ENCODE measurements around the gene NHERF1. TPM values are rescaled to one million over a fixed set of nuclear protein-coding genes. Genes with fewer than 3 reads are reported as not detected.
A peak's percentile ranks its signal among the peaks of the same experiment; 100 is the strongest.

NHERF1 gene
- total RNA-seq, 1 experiment from 2014 or later, result 75.0 TPM

DNA sequence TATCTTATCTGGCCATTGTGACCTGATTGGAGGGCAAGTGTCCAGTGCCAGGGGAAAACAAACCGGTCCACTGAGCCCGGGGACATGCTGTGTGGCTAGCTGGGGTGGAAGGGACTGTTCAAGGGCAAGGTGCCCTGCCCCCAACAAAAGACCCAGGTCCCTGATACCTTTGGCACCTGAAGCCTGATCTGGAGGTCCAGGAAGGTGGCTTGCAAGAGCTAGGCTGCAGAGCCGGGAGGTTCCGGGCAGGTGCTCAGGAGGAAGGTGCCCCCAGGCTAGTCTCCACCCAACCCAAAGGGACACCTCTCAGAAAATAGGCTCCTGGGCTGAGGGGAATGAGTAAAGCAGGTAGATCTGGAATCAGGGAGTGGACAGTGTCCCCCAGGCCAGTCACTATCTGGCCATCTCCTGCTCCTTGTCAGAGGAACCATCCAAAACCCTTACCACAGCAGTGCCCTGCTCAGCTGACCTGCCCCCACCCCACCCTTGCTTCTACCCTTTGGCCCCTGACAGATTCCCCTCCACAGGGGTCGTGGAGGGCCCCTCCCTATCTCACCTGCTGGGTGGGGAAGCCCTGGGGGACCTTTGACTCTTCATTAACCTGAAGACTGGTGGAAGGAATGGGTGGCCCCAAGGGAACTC is 21.5 kb downstream of the NHERF1 start:
- DNase-seq, result no peak
- Histone ChIP-seq H3K79me2 (ENCODE audit: low read length) (peaks cover 10% of the 10 kb centered on the region), H4K20me1 (ENCODE audit: low read length) (no peaks in the 10 kb centered on the region), H3K36me3 (ENCODE audit: low read depth, low read length) (peaks cover 35% of the 10 kb centered on the region), H3K9ac (ENCODE audit: low read length) (no peak overlapping the region), H3F3A (ENCODE audit: low read length, unreplicated experiment) (no peaks in the 10 kb centered on the region), H3K9me2 (replicated peaks; ENCODE audit: low read length) (no peaks in the 10 kb centered on the region), H3K27me3 (ENCODE audit: low read length) (no peaks in the 10 kb centered on the region), H3K4me1 (ENCODE audit: insufficient read depth, low read length) (peaks cover under 1% of the 10 kb centered on the region; the same call in 1 of the 2 replicates), H3K4me3 (ENCODE audit: low read length) (no peak overlapping the region), H2AFZ (ENCODE audit: low read length) (no peak overlapping the region), H3K9me3 (ENCODE audit: low read length) (no peaks in the 10 kb centered on the region), H3K27ac (ENCODE audit: low read length) (no peak overlapping the region), H3K4me2 (ENCODE audit: low read length) (no peak overlapping the region)
- POLR2A ChIA-PET (ENCODE audit: unreplicated experiment), result no interaction called here
- CTCF ChIA-PET, result interaction anchor here (0.9 to 2.7 kb wide), 5 partner anchors 20 to 114 kb away, joined by 4 to 29 read pairs (median 5); no protein-coding TSS in a partner anchor
- no peak for ATAC-seq
- no TSS peak for BruUV-seq (replicated peaks)
- intact Hi-C loops (cut with micrococcal nuclease), result loop anchor here (1.0 kb wide), 2 partner anchors 26 to 113 kb away; no protein-coding TSS in a partner anchor
- TF ChIP-seq EZH2phosphoT487 (IDR thresholded peaks at IDR 0.05; ENCODE audit: borderline replicate concordance, low read length) (no peak), EZH2 (IDR thresholded peaks at IDR 0.05; ENCODE audit: low read length, unreplicated experiment) (no peak)
- TF ChIP-seq, protein P1, sequence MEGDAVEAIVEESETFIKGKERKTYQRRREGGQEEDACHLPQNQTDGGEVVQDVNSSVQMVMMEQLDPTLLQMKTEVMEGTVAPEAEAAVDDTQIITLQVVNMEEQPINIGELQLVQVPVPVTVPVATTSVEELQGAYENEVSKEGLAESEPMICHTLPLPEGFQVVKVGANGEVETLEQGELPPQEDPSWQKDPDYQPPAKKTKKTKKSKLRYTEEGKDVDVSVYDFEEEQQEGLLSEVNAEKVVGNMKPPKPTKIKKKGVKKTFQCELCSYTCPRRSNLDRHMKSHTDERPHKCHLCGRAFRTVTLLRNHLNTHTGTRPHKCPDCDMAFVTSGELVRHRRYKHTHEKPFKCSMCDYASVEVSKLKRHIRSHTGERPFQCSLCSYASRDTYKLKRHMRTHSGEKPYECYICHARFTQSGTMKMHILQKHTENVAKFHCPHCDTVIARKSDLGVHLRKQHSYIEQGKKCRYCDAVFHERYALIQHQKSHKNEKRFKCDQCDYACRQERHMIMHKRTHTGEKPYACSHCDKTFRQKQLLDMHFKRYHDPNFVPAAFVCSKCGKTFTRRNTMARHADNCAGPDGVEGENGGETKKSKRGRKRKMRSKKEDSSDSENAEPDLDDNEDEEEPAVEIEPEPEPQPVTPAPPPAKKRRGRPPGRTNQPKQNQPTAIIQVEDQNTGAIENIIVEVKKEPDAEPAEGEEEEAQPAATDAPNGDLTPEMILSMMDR (conservative IDR thresholded peaks at IDR 0.05; ENCODE audit: low read depth, low read length), result no peak

GRCh38 chr17:74770498-74771318 is 22.3 kb downstream of the NHERF1 start:
- Histone ChIP-seq H3K27ac (ENCODE audit: low read length) (no peak overlapping the region), H3K79me2 (ENCODE audit: low read length) (peaks cover 17% of the 10 kb centered on the region), H3K9me3 (ENCODE audit: low read length) (no peaks in the 10 kb centered on the region), H3K27me3 (ENCODE audit: low read length) (no peaks in the 10 kb centered on the region), H3K36me3 (ENCODE audit: low read depth, low read length) (peaks cover 35% of the 10 kb centered on the region), H3K9me2 (replicated peaks; ENCODE audit: low read length) (no peaks in the 10 kb centered on the region), H3K9ac (ENCODE audit: low read length) (no peak overlapping the region), H3K4me3 (ENCODE audit: low read length) (no peak overlapping the region), H3K4me1 (ENCODE audit: insufficient read depth, low read length) (peaks cover 6% of the 10 kb centered on the region), H2AFZ (ENCODE audit: low read length) (no peak overlapping the region), H3F3A (ENCODE audit: low read length, unreplicated experiment) (no peaks in the 10 kb centered on the region), H3K4me2 (ENCODE audit: low read length) (no peak overlapping the region), H4K20me1 (ENCODE audit: low read length) (no peaks in the 10 kb centered on the region)
- TF ChIP-seq, protein P1 (conservative IDR thresholded peaks at IDR 0.05; ENCODE audit: low read depth, low read length), result peak; percentile 93
- TF ChIP-seq EZH2 (IDR thresholded peaks at IDR 0.05; ENCODE audit: low read length, unreplicated experiment) (no peak), EZH2phosphoT487 (IDR thresholded peaks at IDR 0.05; ENCODE audit: borderline replicate concordance, low read length) (no peak)
- ATAC-seq (peak; percentile 82), DNase-seq (peak; percentile 75)
- BruUV-seq (replicated peaks), result no TSS peak
- intact Hi-C loops (cut with micrococcal nuclease), result loop anchor here (1.0 kb wide), 2 partner anchors 26 to 113 kb away; no protein-coding TSS in a partner anchor
- CTCF ChIA-PET, result interaction anchor here (0.6 to 2.7 kb wide), 5 partner anchors 10 to 115 kb away, joined by 3 to 29 read pairs (median 5); no protein-coding TSS in a partner anchor
- POLR2A ChIA-PET (ENCODE audit: unreplicated experiment), result interaction anchor here (0.5 kb wide), 1 partner anchor 568 kb away, joined by 4 read pairs; no protein-coding TSS in a partner anchor
